Measurements from ENCODE around the gene C19orf18.

GRCh38 chr19:57978586-57979289 is 4.4 kb upstream of the C19orf18 start:
- no peak for TF ChIP-seq POLR2AphosphoS5 (IDR thresholded peaks at IDR 0.05; ENCODE audit: low read depth)
- TF ChIP-seq, protein P1, sequence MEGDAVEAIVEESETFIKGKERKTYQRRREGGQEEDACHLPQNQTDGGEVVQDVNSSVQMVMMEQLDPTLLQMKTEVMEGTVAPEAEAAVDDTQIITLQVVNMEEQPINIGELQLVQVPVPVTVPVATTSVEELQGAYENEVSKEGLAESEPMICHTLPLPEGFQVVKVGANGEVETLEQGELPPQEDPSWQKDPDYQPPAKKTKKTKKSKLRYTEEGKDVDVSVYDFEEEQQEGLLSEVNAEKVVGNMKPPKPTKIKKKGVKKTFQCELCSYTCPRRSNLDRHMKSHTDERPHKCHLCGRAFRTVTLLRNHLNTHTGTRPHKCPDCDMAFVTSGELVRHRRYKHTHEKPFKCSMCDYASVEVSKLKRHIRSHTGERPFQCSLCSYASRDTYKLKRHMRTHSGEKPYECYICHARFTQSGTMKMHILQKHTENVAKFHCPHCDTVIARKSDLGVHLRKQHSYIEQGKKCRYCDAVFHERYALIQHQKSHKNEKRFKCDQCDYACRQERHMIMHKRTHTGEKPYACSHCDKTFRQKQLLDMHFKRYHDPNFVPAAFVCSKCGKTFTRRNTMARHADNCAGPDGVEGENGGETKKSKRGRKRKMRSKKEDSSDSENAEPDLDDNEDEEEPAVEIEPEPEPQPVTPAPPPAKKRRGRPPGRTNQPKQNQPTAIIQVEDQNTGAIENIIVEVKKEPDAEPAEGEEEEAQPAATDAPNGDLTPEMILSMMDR (IDR thresholded peaks at IDR 0.05; ENCODE audit: insufficient read depth, low read length), result no peak

All from HL-60 (cell line).